ENCODE measurements around the gene TRMT2A.
"Not testable (repeated sequence)": the region's sequence is repeated elsewhere in the genome, so short reads cannot be mapped to it uniquely, and the experiment has no call there.

The TRMT2A gene, protein sequence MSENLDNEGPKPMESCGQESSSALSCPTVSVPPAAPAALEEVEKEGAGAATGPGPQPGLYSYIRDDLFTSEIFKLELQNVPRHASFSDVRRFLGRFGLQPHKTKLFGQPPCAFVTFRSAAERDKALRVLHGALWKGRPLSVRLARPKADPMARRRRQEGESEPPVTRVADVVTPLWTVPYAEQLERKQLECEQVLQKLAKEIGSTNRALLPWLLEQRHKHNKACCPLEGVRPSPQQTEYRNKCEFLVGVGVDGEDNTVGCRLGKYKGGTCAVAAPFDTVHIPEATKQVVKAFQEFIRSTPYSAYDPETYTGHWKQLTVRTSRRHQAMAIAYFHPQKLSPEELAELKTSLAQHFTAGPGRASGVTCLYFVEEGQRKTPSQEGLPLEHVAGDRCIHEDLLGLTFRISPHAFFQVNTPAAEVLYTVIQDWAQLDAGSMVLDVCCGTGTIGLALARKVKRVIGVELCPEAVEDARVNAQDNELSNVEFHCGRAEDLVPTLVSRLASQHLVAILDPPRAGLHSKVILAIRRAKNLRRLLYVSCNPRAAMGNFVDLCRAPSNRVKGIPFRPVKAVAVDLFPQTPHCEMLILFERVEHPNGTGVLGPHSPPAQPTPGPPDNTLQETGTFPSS

DNA sequence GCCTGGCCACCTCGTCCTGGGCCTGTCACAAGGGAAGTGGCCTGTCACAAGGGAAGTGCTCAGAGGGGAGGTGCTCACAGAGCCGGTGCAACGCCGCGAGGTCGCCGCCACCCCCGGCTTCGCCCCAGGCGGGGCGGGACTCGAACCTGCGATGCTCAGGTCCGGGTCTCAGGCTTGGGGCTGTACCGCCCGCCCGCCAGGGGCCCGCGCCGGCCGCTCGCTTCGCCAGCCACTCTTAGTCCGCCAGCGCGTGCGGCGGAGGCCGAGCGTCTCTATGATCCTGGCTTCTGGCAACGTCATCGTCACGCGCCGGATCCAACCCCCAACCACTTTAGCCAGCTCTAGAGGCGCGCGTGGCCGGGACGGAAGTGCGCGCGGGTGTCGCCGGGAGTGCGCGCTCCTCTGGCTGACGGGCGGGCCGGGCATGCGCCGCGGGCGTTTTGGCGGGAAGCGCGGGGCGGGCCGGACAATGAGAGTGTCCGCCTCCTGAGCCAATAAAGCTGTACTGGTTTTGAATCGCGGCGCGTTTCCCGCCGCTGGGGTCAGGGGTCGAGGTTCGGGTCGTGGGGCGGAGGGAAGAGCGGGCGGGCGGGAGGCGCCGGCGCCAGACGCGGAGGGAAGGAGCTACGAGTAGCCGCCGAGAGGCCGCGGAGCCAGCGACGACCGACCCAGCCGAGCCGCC lies at the start of gene TRMT2A:
Gene TRMT2A (minus strand): TSS at position 276 of the 682 bp plus-strand sequence. CDS start 320 bp downstream, outside the sequence.
- peak; percentile 94 to 96 for DNase-seq

DNA sequence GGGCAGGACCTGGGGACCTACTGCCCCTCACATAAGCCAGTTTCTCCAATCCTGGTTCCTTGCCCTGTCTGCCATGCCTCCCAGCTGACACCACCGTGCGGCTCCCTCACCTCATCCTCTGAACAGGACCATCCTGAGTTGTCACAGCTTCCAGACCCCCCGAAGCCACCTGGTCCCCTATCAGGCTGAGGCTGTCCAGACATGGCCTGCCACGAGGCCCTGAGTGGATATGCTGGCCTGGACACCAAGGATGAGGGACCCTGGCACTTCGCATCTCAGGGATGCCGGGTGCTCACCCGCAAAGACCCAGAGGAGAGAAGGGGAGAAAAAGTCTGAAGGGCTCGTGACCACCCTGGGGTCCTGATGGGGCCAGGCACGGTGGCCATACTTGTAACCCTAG lies 49.7 kb upstream of the TRMT2A start:
- no peak for DNase-seq

DNA sequence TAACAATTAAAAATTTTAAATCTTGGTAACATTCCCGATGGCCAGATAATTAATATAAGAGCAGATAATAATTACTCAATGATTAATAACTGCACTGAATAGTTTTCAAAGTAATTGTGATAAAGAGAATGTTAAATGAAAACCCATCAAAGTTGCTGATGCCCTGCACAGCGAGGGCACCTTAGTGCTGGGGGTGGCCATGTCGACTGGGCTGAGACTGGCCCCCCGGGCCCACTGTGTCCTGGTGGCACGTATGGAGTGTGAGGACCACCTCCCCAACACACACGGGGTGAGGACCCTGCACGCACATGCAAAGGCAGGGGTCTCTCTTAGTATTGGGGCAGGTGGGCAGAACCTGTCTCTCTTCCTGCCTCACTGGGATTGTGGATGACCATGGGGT lies 48.9 kb upstream of the TRMT2A start:
- DNase-seq: no peak

DNA sequence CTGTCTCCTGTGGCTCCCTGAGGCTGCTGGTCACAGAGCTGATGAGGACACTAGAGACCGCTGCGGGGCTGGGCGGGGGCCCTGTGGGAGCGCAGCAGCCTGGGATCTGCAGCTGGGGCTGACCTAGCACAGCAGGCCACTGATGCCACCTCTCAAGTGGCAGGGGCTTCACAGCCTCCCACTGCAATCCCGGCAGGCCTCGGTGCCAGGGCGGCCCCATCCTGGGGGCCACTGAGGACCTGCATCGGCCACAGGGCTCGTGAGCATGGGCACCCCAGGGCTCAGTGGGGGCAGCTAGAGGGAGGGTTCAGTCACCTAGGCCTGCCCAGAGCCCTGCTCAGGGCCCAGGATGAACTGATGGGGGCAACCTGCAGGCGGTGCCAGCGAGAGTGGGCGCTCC lies 48.4 kb upstream of the TRMT2A start:
- DNase-seq: no peak

DNA sequence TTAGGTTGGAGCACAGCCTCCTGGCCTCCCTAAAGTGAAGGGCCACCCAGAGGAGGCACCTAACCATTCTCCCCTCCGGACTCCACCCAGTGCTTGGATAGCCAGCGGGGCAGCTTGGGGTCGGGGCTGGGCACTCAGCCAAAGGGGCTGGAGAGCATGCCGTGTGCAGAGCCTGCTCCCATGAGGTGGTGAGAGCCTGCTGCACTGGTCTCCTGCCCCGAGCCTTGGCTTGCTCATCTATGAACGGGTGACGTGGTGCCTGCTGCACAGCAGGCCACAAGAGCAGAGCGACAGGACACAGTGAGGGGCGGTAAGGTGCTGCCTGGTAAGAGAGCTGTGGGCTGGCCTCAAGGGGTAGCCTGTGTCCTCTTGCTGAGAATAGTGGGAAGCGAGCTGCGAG lies 47.8 kb upstream of the TRMT2A start:
- no peak for DNase-seq

DNA sequence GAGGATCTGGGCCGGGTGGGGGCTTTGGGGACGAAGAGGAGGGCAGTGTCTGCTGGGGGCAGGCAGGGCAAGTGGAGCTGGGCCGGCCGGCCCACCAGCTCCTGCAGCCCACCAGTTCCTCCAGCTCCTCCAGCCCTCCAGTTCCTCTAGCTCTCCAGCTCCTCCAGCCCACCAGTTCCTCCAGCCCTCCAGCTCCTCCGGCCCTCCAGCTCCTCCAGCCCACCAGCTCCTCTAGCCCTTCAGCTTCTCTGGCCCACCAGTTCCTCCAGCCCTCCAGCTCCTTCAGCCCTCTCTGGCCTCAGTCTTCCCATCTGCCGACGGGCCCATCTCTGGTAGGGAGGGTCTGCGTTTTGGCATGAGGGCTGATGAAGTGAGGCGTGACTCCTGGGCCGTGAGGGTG lies 43.0 kb upstream of the TRMT2A start:
- DNase-seq: no peak

DNA sequence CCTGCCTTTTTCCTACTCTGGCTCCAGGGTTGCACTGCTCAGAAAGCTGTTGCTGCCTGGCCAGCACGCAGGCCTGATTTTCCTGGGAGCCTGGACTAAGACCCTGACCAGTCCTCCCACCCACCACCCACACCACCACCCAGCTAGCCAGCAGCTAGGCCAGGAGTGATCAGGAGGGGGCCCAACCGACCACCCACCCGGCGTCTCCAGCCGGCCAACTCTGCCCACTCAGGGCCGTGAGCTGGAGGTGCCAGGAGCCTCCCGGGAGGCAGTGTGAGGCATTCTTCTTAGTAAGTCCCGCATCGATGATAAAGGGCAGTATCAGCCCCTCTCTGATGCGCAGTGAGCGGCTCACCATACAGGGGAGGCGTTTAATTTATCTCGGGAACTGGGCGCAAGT lies 42.5 kb upstream of the TRMT2A start:
- DNase-seq: not testable (repeated sequence)

DNA sequence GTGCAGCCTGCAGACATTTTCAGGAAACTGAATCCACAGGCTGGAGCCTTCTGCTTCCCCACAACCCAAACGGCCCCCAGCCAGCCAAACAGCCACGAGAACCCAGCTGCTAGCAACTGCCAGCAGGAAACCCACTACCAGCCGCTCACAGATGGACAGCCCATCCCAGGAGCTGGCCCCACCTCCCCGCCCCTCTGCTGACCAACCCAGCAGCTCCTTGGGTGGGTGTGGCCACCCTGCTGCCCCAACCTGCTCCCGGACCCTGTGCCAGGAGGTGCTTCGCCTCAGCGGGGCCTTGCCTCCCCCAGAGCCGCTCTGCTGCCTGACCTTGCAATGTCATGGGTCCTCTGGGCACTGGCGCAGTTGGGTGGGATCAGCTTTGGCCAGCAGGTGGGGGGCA lies 42.0 kb upstream of the TRMT2A start:
- DNase-seq: no peak

DNA sequence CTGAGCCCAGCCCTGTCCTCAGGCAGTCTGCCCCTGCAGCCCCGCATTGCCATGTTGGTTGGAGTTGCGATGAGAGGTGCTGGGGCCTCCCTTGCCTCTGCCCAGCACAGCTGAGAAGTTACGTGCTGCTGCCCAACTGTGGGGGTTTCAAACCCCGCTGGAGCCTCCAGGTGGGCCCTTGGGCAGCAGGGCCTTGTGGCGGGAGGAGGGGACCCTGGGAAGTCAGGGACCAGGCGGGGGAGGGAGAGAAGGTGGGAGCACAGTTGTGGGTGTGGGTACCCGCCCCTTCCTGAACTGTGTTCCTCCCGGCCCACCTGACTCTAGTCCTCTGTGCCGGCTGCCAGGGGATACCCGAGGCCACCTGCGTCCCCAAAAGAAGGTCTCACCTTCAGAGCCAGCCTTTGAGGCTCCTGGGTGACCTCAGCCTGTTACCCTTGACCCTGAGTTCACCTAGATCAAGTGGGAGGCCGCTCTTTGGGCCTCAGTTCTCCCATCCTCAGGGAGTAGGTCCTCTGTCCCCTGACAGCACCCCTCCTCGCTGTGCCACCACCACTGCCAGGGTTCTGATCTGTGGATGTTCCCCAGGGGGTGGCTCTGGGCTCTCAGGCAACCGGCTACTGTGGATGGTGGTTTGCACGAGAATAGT lies 41.5 kb upstream of the TRMT2A start:
- DNase-seq: no peak

DNA sequence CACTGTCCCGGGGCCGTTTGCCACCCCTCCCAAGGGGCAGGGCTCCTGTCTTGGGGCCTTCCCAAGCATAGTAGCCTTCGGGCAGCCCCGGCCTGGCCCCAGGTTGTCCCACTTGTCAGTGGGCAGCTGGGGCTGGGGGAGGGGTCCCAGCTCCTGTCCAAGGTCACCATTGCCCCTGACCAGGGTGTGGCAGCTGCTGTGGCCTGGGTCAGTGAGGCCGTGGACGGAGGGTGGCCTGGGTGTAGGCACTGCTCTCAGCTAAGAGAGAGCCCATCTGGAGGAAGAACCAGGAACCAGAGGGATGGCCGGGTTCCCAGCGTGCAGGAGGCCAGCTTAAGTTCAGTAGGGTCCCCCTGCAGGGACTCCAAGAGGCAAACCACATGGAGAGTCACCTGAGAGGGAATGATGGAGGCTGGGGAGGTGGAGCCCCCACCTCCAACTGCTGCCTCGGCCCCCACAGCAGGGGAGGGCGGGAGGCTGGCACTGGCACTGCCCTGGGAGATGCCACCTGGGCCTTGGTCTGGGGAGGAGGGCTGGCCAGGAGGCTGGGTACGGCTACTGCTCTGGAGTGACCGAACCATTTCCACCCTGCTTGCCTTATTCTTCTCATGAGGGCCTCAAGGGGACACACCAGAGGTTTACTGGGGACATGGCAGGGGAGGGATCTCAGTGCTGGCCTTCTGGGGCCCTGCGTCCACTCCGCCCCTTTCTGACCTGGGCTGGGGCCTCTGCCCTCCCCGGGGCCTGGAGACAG lies 40.6 kb upstream of the TRMT2A start:
- no peak for DNase-seq

DNA sequence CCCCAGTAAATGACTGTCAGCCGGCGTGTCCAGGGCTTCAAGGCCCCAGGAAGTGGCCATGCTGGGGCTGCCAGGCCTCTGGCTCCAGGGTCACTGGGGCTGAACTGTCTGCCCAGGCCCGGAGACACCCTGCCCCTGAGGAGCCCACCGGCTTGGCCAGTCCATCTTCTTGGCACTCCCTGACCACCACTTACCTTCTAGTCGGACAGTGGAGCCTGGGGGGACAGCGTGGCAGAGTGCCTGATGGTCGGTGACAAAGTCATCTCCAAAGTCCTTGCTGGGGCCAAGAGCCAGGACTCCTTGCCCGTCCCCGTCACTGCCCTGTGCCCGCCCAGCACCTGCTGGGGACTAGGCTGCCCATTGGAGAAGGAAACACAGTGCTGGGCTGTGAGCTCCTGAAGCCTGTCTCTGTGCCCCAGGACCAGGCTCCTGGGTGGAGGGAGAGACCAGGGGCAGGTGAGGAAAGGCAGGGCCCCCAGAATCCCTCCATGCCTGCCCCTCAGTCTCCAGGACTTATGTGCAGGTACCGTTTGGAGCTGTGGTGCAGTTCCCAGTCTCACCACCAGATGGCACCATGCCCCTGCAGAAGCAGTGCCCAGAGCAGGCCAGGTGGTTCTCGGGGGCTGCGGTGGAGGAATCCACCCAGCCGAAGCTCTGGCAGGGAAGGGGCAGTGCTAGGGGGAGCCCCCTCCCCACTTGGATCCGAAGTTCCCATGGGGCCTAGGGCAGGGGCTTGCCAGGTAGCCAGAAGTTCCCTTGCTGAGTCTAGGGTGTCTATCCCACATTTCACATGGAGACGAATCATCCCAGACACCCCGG lies 39.8 kb upstream of the TRMT2A start:
- peak; percentile 75 to 89 for DNase-seq

DNA sequence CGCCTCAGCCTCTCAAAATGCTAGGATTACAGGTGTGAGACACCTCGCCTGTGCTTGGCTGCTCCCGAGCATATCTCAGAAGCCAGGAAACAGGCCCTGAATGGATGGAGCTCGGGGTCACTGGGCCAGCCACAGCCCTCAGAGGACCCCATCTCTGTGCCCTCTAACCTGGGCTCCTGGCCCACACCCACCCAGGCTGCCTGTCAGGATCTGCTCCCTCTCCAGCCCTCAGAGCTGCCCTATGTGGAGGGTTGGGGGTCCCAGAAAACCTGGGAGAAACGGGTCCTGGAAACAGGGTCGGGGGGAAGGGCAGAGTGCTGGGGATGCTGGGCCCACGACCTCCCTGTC lies 39.0 kb upstream of the TRMT2A start:
- DNase-seq: no peak

DNA sequence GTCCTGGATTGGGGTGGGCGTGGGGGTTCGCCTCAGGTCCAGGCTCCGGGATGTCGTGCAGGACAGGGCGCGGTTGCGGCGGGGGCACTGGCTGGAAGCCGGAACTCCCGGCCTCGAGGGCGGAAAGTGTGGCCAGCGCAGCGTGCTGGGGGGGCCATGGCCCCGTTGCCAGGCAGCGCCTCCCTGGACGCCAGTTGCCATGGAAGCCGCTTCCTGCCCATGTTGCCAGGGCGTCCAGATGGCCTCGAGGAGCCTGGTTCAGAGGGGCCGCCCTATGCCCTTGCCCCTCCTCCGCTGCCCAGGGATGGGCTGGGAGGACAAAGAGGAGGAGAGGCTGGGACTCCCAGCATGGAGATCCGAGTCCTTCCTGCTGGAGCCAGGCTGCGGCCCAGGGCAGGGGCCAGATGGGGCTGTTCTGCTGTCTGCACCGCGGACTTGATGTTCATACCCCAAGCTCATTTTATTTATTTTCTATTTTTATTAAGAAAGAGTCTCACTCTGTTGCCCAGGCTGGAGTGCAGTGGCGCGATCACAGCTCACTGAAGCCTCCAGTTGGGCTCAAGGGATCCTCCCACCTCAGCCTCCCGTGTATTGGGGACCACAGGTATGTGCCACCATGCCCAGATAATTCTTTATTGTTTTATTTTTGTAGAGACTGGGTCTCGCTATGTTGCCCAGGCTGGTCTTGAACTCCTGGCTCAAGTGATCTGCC lies 38.5 kb upstream of the TRMT2A start:
- no peak for DNase-seq

DNA sequence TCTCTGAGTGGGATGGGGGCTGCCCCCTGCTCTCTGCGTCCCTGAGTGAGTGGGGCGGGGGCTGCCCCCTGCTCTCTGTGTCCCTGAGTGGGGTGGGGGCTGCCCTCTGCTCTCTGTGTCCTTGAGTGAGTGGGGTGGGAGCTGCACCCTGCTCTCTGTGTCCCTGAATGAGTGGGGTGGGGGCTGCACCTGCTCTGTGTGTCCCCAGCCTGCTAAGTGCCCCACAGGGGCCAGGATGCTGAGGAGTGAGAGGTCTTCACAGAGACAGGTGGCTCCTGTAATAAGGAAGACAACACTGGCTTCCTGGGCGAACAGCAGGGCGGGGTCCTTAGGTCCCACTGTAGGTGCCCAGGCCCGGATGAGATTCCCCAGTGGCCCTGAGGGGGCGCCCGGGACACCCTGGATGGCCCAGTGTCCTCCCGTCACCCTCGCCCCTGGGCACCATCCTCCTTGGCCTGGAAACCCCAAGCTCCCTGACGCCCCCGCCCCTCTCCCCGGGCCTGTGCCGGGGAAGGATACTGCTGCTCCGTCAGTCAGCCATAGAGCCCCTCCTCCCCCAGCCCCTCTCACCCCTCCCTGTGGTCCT lies 37.7 kb upstream of the TRMT2A start:
- no peak for DNase-seq

DNA sequence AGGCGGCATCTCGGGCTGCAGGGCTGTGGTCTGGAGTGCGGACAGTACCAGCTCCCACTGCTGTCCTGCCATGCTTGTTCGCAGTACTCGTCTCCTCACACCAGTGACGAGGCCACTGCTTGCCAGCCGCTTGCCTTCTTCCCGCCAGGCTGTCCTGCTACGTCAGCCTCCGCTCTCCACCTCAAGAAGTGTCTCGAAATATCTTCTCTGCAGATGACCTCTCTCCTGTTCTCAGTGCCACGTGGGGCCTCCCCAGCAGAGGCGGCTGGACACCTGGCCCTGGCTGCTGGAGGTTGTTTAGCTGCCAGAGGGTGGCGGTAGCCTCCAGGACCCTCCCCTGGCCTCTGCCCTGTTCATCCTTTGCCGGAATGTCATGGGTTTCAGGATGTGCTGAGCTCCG lies 36.9 kb upstream of the TRMT2A start:
- no peak for DNase-seq

DNA sequence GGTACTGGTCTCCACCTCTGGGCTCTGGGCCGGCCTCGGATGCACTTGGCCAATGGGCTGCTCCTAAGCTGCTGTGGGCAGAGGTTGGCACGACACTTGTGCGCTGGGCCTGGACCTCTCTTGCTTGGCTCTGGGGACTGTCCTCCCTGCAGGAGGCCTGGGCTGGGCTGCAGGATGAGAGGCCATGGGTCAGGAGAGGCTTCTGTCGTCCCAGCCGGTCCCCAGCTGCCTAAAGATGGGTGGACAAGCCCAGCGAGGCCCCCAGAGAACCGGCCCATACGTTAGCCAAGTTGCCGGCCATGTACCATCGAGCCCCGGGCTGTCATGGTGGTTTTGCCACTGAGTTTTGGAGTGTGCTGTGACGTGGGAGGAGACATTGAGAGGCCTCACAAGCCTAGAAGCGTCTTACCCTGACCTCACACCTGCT lies 35.5 kb upstream of the TRMT2A start:
- DNase-seq: no peak

DNA sequence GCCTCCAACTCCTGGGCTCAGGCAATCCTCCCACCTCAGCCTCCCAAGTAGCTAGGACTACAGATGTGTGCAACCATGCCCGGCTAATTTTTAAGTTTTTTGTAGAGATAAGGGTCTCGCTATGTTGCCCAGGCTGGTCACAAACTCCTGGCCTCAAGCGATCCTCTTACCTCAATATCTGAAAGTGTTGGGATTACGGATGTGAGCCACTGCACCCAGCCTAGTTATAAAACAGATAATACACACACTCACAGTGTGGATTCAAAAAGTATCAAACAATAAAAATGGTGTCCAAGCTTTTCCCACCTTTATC lies 34.2 kb upstream of the TRMT2A start:
- no peak for DNase-seq

DNA sequence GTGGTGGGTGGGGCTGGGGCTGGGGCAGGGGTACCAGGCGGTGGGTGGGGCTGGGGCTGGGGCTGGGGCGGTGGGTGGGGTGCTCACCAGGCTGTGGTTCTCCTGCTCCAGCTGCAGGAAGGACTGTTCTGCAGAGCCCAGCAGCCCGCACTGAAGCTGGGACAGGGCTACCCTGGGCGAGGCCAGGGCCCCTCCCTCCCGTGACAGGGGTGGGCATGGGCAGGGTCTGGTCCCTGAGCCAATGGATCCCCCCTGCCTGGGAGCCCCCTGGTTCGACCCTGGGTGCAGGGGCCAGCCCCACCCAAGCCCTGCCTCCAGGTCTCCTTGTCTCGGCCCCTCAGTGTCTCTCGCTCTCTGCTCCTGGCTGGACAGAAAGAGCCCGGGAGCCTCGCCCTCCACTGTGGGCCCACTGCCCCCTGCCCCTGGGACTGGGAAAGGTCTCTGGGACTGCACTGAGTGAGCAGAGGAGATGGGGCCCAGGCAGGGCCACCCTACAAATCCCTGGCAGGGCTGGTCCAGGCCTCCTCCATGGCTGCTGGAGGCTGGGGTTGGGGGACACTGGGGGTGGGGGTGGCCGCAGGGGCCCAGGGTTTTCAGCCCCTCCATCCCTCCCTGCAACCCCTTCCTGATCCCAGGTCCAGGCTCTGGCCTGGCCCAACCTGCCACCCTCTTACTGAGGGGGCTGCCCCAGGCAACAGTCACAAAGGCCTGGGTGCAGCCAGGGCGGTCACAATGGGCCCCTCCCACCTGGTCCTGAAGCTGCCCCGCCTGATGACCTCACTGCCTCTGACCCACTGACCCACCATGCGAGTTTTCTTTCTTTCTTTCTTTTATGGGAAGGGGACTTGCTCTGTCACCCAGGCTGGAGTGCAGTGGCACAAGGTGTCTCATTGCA lies 33.6 kb upstream of the TRMT2A start, which contains the start of gene CCDC188:
Gene CCDC188 (minus strand): TSS at position 675 of the 895 bp plus-strand sequence. CDS start 69 bp downstream, at position 606.
- DNase-seq: no peak

All from activated CD4-positive, alpha-beta T cell treated with anti-CD3 and anti-CD28 coated beads for 4 hours (primary cell).